Ishikawa (cell line): ENCODE data around the gene FOSL1.

Experiments used
- REST ChIP-seq: IDR thresholded peaks from 2 replicates; pipeline ENCODE4 v1.6.1; 2012; ENCODE audit warnings: low read depth, mild to moderate bottlenecking
- TAF1 ChIP-seq: IDR thresholded peaks from 2 replicates; pipeline ENCODE4 v1.6.1; 2012; ENCODE audit warnings: low read depth, mild to moderate bottlenecking

- no peak for TF ChIP-seq REST
- no peak for TF ChIP-seq TAF1
These were observed 30.4 kb downstream of the FOSL1 start for GRCh38 chr11:65869643-65870306.
